ENCODE measurements around the gene EEIG2.

Gene EEIG2

GRCh38 chr1:108560189-108560873 is 431 bp downstream of the EEIG2 start:
- DNase-seq (ENCODE audit: low read depth), result no peak
- peak overlapping the region; percentile 78 for H3K4me3 ChIP-seq (ENCODE audit: control insufficient read depth, low read depth, low read length)
- TF ChIP-seq CTCF (conservative IDR thresholded peaks at IDR 0.05; ENCODE audit: control insufficient read depth, insufficient read depth, low read depth, low read length), result no peak

- peak; percentile 77 for DNase-seq (ENCODE audit: low read depth)
Measured at GRCh38 chr1:108560874-108561459, 1.1 kb downstream of the EEIG2 start.

GRCh38 chr1:108561689-108562326 is 1.9 kb downstream of the EEIG2 start:
- DNase-seq (ENCODE audit: low read depth), result no peak
- no peak overlapping the region for H3K4me3 ChIP-seq (ENCODE audit: control insufficient read depth, low read depth, low read length)
- peak; percentile 31 for TF ChIP-seq CTCF (conservative IDR thresholded peaks at IDR 0.05; ENCODE audit: control insufficient read depth, insufficient read depth, low read depth, low read length)

More at GRCh38 chr1:108560874-108561459, 1.1 kb downstream of the EEIG2 start:
- peak; percentile 3 for TF ChIP-seq CTCF (conservative IDR thresholded peaks at IDR 0.05; ENCODE audit: control insufficient read depth, insufficient read depth, low read depth, low read length)
- H3K4me3 ChIP-seq (ENCODE audit: control insufficient read depth, low read depth, low read length), result peak overlapping the region; percentile 78

- TF ChIP-seq CTCF (conservative IDR thresholded peaks at IDR 0.05; ENCODE audit: control insufficient read depth, insufficient read depth, low read depth, low read length), result no peak
- H3K4me3 ChIP-seq (ENCODE audit: control insufficient read depth, low read depth, low read length), result no peak overlapping the region
- DNase-seq (ENCODE audit: low read depth), result no peak
Measured at GRCh38 chr1:108563808-108564207, 3.9 kb downstream of the EEIG2 start.

GRCh38 chr1:108565081-108565480 is 5.2 kb downstream of the EEIG2 start:
- no peak for DNase-seq (ENCODE audit: low read depth)
- no peak overlapping the region for H3K4me3 ChIP-seq (ENCODE audit: control insufficient read depth, low read depth, low read length)
- TF ChIP-seq CTCF (conservative IDR thresholded peaks at IDR 0.05; ENCODE audit: control insufficient read depth, insufficient read depth, low read depth, low read length), result no peak

- DNase-seq (ENCODE audit: low read depth), result no peak
- H3K4me3 ChIP-seq (ENCODE audit: control insufficient read depth, low read depth, low read length), result no peak overlapping the region
- no peak for TF ChIP-seq CTCF (conservative IDR thresholded peaks at IDR 0.05; ENCODE audit: control insufficient read depth, insufficient read depth, low read depth, low read length)
Measured at GRCh38 chr1:108565512-108565911, 5.6 kb downstream of the EEIG2 start.
